PC-3 (cell line): Measurements from ENCODE around the gene GPR21. TPM values are rescaled to one million over a fixed set of nuclear protein-coding genes. Genes with fewer than 3 reads are reported as not detected.

ENCODE experiments used
- ATAC-seq: fragments of 200-7000 bp; cut with Tn5 transposase; 2 replicates; pipeline ENCODE4 v1.9.1; 2020; ENCODE audit warnings: mild to moderate bottlenecking, moderate library complexity
- BruUV-seq: library from RNA; stranded (reverse); fragments of 400-500 nt; replicated peaks from 2 replicates; lab custom pipeline; 2021; lab: Mats Ljungman, UMichigan
- CTCF ChIA-PET: fragments of 300-600 bp; sonication (Branson Sonifier 250); formaldehyde crosslinking; loops from one replicate; lab custom pipeline; 2022; ENCODE audit warnings: antibody characterized with exemption; lab: Charles Lee
- POLR2A ChIA-PET: fragments of 300-600 bp; sonication (Branson Sonifier 250); formaldehyde crosslinking; loops from one replicate; lab custom pipeline; 2022; ENCODE audit warnings: antibody characterized with exemption; ENCODE audit not compliant: unreplicated experiment; lab: Charles Lee
- DNase-seq: peaks from one replicate; pipeline ENCODE4 v3.0.0-alpha.2; 2015
- H2AFZ ChIP-seq: fragments of 300-600 bp; sonication (generic); 2 replicates; pipeline ENCODE4 v1.6.0; 2016; ENCODE audit warnings: antibody characterized with exemption, low read length
- H3F3A ChIP-seq: fragments of 300-600 bp; sonication (generic); one replicate; pipeline ENCODE4 v1.6.0; 2017; ENCODE audit warnings: antibody characterized with exemption, low read length, control low read depth, mild to moderate bottlenecking; ENCODE audit not compliant: unreplicated experiment
- H3K27ac ChIP-seq: fragments of 300-600 bp; sonication (generic); 2 replicates; pipeline ENCODE4 v1.5.1; 2016; ENCODE audit warnings: mild to moderate bottlenecking, low read length
- H3K27me3 ChIP-seq: fragments of 300-600 bp; sonication (generic); 2 replicates; pipeline ENCODE4 v1.6.1; 2016; ENCODE audit warnings: low read length, mixed read lengths
- H3K36me3 ChIP-seq: fragments of 300-600 bp; sonication (generic); 2 replicates; pipeline ENCODE4 v1.6.1; 2016; ENCODE audit warnings: low read depth, mixed run types, low read length, mixed read lengths
- H3K4me1 ChIP-seq: fragments of 300-600 bp; sonication (generic); 2 replicates; pipeline ENCODE4 v1.5.1; 2016; ENCODE audit warnings: low read length; ENCODE audit not compliant: insufficient read depth
- H3K4me2 ChIP-seq: fragments of 300-600 bp; sonication (generic); 2 replicates; pipeline ENCODE4 v1.6.0; 2016; ENCODE audit warnings: low read length
- H3K4me3 ChIP-seq: fragments of 300-600 bp; sonication (generic); 2 replicates; pipeline ENCODE4 v1.5.1; 2016; ENCODE audit warnings: mild to moderate bottlenecking, low read length, mixed read lengths
- H3K79me2 ChIP-seq: fragments of 300-600 bp; sonication (generic); 2 replicates; pipeline ENCODE4 v1.6.1; 2017; ENCODE audit warnings: low read length, mixed read lengths
- H3K9ac ChIP-seq: fragments of 300-600 bp; sonication (generic); 2 replicates; pipeline ENCODE4 v1.6.0; 2016; ENCODE audit warnings: mild to moderate bottlenecking, low read length
- H3K9me2 ChIP-seq: fragments of 300-600 bp; sonication (generic); replicated peaks from 2 replicates; pipeline ENCODE4 v1.6.1; 2016; ENCODE audit warnings: mixed run types, low read length, mixed read lengths
- H3K9me3 ChIP-seq: fragments of 300-600 bp; sonication (generic); 2 replicates; pipeline ENCODE4 v1.6.1; 2016; ENCODE audit warnings: low read length, mixed read lengths
- H4K20me1 ChIP-seq: fragments of 300-600 bp; sonication (generic); 2 replicates; pipeline ENCODE4 v1.6.1; 2016; ENCODE audit warnings: low read length, mixed read lengths
- CTCF ChIP-seq: fragments of 300-600 bp; sonication (generic); conservative IDR thresholded peaks from 2 replicates; pipeline ENCODE4 v1.5.1; 2017; ENCODE audit warnings: antibody characterized with exemption, low read depth, mild to moderate bottlenecking, low read length
- EZH2 ChIP-seq: fragments of 300-600 bp; sonication (generic); IDR thresholded peaks from one replicate; pipeline ENCODE4 v1.6.1; 2017; ENCODE audit warnings: antibody characterized with exemption, mild to moderate bottlenecking, low read length; ENCODE audit not compliant: unreplicated experiment
- EZH2phosphoT487 ChIP-seq: fragments of 300-600 bp; sonication (generic); IDR thresholded peaks from 2 replicates; pipeline ENCODE4 v1.6.1; 2018; ENCODE audit warnings: mild to moderate bottlenecking, antibody characterized with exemption, low read length, borderline replicate concordance
- intact Hi-C: fragments of 100-400 bp; cut with micrococcal nuclease; formaldehyde crosslinking; loops from 2 replicates; pipeline ENCODE4 v1.9.0; 2023
- total RNA-seq: library from RNA; depleted of rRNA; stranded (reverse); fragments of >200 nt; gene quantifications from 2 replicates; pipeline ENCODE4 v1.2.3, GENCODE V29; 2014

Gene GPR21
- total RNA-seq, 1 experiment from 2014 or later, result 0.15 TPM

GRCh38 chr9:123003466-123003865 lies 30.0 kb upstream of the GPR21 start:
- no peak overlapping the region for H3K9ac ChIP-seq
- no peak for ATAC-seq

GRCh38 chr9:123005964-123006363 lies 27.5 kb upstream of the GPR21 start:
- H3K27me3 ChIP-seq, result no peaks in the 10 kb centered on the region
- ATAC-seq, result no peak
- no peak overlapping the region for H3K9ac ChIP-seq
- H3K4me2 ChIP-seq, result no peak overlapping the region
- H3K4me3 ChIP-seq, result no peak overlapping the region
- TF ChIP-seq EZH2, result no peak
- no peak for TF ChIP-seq CTCF
- TF ChIP-seq EZH2phosphoT487, result no peak
- no peak overlapping the region for H3K27ac ChIP-seq
- no peak for DNase-seq
- H3K36me3 ChIP-seq, result peaks cover 4% of the 10 kb centered on the region; the same call in 1 of the 2 replicates
- no peaks in the 10 kb centered on the region for H3F3A ChIP-seq
- no TSS peak for BruUV-seq
- no peaks in the 10 kb centered on the region for H4K20me1 ChIP-seq
- H3K9me3 ChIP-seq, result no peaks in the 10 kb centered on the region
- intact Hi-C loops, result no loop called here
- no peak overlapping the region for H2AFZ ChIP-seq
- H3K9me2 ChIP-seq, result no peaks in the 10 kb centered on the region
- ChIA-PET CTCF (no interaction called here), POLR2A (no interaction called here)
- H3K79me2 ChIP-seq, result no peaks in the 10 kb centered on the region
- no peaks in the 10 kb centered on the region for H3K4me1 ChIP-seq

More at GRCh38 chr9:123003466-123003865, 30.0 kb upstream of the GPR21 start:
- Histone ChIP-seq H3K36me3 (peaks cover 10% of the 10 kb centered on the region; the same call in 1 of the 2 replicates), H3K27ac (no peak overlapping the region), H2AFZ (no peak overlapping the region), H4K20me1 (no peaks in the 10 kb centered on the region), H3K4me3 (no peak overlapping the region), H3K9me2 (no peaks in the 10 kb centered on the region), H3K9me3 (no peaks in the 10 kb centered on the region), H3K4me2 (no peak overlapping the region), H3K27me3 (no peaks in the 10 kb centered on the region), H3K79me2 (no peaks in the 10 kb centered on the region), H3F3A (no peaks in the 10 kb centered on the region), H3K4me1 (no peaks in the 10 kb centered on the region)
- POLR2A ChIA-PET, result no interaction called here
- no peak for DNase-seq
- TF ChIP-seq CTCF (no peak), EZH2 (no peak), EZH2phosphoT487 (no peak)
- CTCF ChIA-PET, result no interaction called here
- no TSS peak for BruUV-seq
- intact Hi-C loops, result no loop called here

DNA sequence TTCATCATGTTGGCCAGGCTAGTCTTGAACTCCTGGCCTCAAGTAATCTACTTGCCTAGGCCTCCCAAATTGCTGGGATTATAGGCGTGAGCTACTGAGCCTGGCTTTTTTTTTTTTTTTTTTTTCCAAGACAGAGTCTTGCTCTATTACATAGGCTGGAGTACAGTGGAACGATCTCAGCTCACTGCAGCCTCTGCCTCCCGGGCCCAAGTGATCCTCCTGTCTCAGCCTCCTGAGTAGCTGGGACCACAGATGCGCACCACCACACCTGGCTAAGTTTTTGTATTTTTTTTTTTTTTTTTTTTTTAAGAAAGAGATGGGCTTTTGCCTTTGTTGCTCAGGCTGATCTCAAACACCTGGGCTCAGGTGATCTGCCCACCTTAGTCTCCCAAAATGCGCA lies 26.2 kb upstream of the GPR21 start:
- no peak overlapping the region for H2AFZ ChIP-seq
- H3K27me3 ChIP-seq, result no peaks in the 10 kb centered on the region
- BruUV-seq, result no TSS peak
- no peak overlapping the region for H3K4me3 ChIP-seq
- peaks cover 5% of the 10 kb centered on the region; the same call in 1 of the 2 replicates for H3K36me3 ChIP-seq
- H3F3A ChIP-seq, result no peaks in the 10 kb centered on the region
- CTCF ChIA-PET, result no interaction called here
- DNase-seq (no peak), ATAC-seq (no peak)
- H3K79me2 ChIP-seq, result no peaks in the 10 kb centered on the region
- TF ChIP-seq CTCF (no peak), EZH2 (no peak), EZH2phosphoT487 (no peak)
- no peaks in the 10 kb centered on the region for H4K20me1 ChIP-seq
- no peak overlapping the region for H3K27ac ChIP-seq
- no peak overlapping the region for H3K4me2 ChIP-seq
- no peaks in the 10 kb centered on the region for H3K4me1 ChIP-seq
- H3K9me3 ChIP-seq, result no peaks in the 10 kb centered on the region
- intact Hi-C loops, result no loop called here
- POLR2A ChIA-PET, result no interaction called here
- H3K9me2 ChIP-seq, result no peaks in the 10 kb centered on the region
- no peak overlapping the region for H3K9ac ChIP-seq
